GM21367 (cell line): ENCODE measurements around the gene SPOCK1.

Experiments
- ATAC-seq: cut with Tn5 transposase; IDR thresholded peaks from one replicate; pipeline ENCODE4 v1.9.1; 2021; ENCODE audit not compliant: unreplicated experiment

SPOCK1 gene

DNA sequence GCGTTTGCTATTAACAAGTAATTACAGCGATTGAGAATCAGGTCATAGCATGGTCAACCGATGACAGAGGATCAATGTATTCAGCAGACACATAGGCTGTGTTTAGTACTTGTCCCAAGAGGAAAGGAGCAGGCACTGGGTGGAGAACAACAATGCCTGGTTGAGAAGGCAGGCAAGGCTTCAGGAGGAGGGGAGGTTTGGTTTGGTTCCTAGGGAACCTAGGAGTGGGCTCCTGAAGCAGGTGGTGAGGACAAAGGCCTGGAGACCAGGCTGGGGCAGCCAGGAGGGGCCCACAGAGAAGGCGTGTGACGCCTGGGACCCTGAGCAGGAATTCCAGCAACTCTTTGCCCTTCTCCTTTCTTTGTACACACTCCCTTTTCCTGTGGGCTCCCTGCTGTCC is 195.6 kb downstream of the SPOCK1 start:
- ATAC-seq = no peak

GRCh38 chr5:137300411-137301240 is 198.5 kb downstream of the SPOCK1 start:
- no peak for ATAC-seq

GRCh38 chr5:137296213-137296781 is 202.8 kb downstream of the SPOCK1 start:
- ATAC-seq = no peak

DNA sequence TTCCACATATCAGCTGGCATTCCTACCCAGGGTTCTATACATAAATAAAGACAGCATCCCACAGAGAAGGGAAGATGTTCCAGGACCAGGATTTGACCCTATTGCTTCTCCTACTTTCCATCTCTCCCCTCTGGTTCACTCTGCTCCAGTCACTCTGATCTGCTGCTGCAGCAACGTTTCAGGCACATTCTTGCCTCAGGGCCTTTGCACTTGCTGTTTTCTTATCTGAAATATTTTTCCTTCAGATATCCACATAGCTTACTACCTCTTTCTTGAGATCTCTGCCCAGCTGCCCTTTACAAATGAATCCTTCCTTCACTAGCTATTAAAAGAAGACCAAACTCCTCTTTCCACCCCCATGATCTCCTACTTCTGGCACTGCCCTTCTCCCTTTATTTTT is 204.5 kb downstream of the SPOCK1 start:
- no peak for ATAC-seq

- ATAC-seq = no peak
Measured at GRCh38 chr5:137292461-137293027, 206.6 kb downstream of the SPOCK1 start.

DNA sequence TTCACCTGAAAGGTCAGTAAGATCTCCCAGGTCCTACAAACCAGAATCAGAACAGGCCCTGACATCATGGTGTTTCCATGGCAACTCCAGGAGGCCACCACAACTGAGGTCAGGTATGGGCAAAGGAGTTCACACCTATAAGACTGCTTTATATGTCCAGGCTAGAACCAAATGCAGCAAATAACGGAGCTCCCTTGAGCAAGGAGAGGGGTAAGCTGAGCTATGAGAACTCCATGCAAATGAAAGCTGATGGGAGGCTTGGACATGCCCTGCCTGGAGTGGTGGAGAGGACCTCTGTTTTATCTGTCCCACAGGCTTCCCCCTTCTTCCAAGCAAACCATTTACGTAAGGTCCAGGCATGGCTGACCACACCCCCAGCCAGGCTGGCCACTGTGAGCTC is 207.7 kb downstream of the SPOCK1 start:
- ATAC-seq = no peak

GRCh38 chr5:137291031-137291430 is 208.1 kb downstream of the SPOCK1 start:
- ATAC-seq = no peak

DNA sequence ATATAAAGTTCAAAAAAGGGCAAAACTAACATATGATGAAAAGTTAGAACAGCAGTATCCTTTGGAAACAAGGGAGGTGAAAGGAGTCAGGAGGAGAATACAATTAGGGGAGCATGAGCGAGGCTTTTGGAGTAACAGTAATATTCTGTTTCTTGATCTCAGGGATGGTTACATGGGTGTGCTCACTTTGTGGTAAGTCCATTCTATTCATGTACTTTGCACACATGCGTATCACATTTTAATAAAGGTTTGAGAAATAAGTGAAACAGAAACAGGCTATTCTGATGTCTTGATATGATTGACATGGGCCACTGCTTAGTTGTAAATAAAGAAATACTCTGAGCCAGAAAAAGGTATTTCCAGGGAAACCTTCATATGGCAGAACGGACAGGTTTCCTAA is 208.8 kb downstream of the SPOCK1 start:
- no peak for ATAC-seq

DNA sequence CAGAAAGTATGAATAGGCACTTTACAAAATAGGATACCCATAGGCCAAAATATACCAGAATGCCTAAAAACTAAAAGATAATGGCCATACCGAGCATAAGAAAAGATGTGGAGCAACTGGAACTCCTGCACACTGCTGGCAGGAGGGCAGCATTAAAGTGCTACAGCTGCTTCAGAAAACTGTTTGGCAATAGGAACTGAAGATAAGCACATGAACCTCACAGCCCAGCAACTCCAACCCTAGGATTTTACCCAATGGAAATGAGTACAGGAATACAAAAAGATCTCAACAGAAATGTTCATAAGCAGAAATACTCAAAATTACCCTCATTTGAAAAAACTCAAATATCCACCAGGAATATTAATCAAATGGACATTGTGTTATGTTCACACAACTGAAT is 209.3 kb downstream of the SPOCK1 start:
- no peak for ATAC-seq

DNA sequence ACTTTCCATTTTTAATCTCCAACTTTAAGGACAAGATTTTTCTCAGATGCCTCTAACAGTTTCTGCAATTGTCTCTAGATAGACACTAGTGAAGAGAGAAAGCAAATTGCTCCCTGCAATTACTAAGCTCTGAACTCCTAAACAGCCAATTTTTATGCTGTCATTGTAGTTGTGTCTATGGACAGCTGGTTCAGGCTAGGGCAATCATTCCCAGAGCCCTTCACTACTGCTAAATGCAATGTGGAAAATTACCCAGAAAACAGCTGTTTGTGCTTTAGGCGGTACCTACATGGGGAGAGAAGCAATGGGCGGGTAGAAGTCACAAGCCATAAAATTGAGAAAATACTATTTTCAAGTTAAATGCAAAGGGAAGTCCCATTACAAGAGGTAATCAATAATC is 211.6 kb downstream of the SPOCK1 start:
- no peak for ATAC-seq

- no peak for ATAC-seq
Measured at GRCh38 chr5:137286025-137286610, 213.0 kb downstream of the SPOCK1 start.

DNA sequence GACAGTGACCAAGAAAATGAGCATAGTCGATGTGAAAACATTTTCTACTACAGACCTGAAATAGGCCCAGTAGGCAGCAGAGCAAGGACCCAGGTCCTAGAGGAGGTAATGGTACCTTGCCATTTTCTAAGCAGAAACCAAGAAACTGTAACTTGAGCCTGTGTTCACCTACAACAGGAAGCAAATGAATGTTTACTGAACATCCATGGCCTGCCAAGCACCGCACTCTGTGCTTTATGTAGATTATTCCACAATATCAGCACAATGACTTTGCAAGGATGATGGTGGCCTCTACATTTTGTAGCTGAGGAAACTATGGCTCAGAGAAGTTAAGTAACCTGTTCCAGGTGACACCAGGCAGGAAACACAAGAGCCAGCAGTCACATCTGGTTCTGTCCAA is 215.3 kb downstream of the SPOCK1 start:
- no peak for ATAC-seq

DNA sequence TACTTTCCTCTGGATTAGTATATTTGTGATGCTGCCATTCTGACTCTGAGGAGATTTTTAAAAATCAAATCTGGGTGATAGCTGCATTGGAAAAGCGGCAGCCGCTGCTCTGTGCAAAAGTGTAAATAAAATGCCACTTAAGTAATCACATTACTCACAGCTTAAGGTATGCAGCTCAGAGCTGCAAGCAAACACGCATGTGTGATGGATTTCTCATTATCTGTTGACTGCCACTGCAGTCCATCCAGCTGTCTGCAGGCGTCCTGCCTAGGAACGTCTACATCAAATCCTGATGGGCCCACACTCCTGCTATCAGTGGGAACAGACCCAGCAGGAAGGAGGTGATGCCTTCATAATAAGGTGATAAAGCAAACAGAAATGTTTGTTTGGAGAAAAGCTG is 216.9 kb downstream of the SPOCK1 start:
- no peak for ATAC-seq

DNA sequence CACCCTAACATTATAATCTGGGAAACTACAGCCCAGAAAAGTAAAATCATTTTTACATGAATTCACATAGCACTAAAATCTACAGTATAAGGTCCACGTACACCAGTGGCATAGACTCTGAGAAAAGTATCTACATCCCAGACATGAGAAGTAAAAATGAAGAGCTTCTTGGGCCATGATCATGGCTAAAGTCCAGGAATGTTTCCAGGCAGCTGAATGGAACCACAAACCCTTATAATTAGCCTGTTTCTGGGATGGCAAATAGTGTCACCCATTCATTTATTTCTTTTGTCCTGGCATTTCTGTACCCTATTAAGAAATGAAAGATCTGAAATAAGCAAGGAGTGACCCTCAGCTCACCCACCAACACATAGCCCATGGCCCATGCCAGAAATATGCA is 217.9 kb downstream of the SPOCK1 start:
- no peak for ATAC-seq

DNA sequence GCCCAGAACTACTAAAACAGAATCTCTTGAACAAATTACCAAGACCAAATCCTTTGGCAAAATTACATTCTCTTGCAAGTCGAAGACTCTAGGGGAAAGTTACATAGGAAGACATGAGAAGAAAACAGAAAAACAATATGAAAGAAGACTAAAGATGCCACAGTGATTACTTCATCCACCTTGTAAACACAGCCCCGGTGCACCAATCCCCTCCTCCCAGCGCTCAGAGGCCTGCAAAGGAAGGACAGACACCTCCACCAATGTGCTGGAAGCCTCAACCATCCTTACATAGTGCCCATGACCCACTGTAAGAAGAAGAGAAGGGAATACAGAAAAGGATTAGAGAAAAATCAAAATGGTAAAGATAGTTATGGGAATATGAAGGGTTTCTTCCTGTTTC is 218.5 kb downstream of the SPOCK1 start:
- ATAC-seq = no peak

DNA sequence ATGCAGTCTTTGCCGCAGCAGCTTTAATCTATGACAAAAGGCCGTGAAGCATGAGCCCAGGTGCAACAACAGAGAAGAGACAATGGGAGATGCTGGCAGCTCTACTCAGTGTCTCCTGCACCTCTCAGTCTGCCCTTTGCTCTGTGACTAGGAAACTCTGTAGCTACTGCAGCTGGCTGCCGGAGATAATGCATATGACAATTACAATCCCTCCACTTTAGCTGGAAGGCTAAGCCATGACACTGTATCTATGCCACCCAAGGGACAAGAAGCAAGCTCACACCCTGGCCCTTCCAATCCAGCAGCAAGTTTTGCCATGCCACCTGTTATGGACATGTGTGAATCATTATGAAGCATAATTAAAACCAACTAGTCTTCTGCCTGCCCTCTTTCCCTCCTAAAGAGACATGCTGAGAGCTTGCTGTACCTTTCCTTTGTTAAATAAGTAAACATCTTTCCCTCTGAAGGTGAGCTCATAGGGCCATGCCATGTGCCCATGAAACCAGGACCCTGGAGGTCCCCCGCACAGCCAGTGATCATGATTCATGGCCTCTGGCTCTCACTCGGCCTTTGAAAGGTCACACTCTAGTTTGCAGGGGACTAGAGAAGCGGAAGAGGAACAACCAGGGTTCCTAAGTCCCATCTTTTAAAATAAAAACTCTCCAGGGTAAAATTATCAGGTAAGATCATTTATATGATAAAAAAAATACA is 219.4 kb downstream of the SPOCK1 start:
- ATAC-seq = no peak

- ATAC-seq = no peak
Measured at GRCh38 chr5:137278476-137278875, 220.7 kb downstream of the SPOCK1 start.

- no peak for ATAC-seq
Measured at GRCh38 chr5:137275083-137275482, 224.0 kb downstream of the SPOCK1 start.

DNA sequence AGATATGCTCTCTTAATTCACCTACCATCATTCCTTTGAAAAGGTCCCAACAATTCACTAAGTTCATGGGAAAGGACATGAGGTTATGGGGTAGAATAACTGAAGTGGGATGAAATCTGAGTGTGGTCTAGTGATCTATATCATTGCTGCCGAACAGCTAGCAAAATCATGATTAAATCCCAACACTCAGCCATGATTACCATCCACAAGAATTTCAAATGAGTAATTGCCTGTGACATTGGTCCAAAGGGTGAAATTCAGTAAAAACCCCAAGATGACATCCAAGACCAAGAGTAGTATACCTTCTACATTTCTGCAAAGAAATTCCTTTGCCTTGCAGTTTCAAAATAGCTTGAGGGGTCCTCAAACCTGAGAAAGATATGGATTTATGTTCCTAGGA is 225.6 kb downstream of the SPOCK1 start:
- no peak for ATAC-seq

DNA sequence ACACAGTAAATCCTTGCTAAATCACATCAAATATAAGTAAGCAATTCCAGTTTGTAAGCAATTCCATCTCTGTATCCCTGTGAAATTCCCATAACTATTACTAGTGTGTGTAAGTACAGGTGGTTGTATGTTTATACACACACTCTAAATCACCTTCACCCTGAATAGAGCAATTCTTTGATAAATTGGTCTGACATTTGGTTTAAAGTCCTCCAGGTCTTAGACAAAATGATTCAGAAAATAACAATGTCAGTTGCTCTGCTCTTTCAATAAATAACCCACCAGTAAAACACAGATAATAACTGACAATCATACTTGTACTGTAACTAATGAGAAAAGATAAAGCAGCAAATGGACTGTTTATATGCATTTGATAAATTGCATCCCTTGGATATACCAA is 226.3 kb downstream of the SPOCK1 start:
- no peak for ATAC-seq

DNA sequence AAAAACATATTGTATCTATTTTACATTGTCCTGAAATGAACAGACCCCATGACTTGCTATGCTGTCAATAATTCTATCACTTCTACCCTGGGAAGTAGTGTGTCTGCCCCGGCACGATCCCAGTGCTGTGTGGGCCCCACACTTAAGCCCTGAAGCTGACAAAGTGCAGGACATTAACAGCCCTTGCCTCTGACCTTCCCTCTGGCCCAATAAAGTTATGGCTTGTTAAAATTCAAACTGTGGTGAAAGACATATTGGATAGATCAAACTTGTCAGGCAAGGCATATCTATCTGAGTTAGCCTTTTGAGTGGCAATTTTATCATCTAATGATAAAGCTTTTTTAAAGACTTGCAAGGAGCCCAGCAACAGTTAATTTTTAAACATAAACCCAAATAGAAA is 229.2 kb downstream of the SPOCK1 start:
- ATAC-seq = no peak

DNA sequence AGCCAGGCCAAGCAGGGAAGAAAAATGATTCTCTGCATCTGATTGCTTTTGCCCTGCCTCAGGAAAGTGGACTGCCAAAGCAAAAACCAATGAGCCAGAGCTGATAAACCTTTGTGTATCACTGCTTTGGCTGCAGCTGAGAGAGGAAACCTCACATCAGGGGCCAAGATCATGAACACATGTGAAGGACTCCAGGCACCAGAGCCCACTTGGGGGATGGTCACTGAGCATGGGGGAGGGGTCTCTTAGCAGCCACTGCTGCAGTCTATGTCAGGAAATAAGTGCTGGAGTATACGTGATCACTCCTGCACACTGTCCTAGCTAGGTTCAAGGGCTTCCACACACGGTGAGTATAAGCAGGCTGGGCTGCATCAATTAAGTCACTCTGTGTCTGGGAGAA is 229.9 kb downstream of the SPOCK1 start:
- no peak for ATAC-seq
